K562 (cell line): ENCODE measurements around the gene GMDS. TPM values are rescaled to one million over a fixed set of nuclear protein-coding genes. Genes with fewer than 3 reads are reported as not detected.

ENCODE experiments used
- ATAC-seq: fragments of 200-7000 bp; cut with Tn5 transposase; 3 replicates; pipeline ENCODE4 v1.9.1; 2020; ENCODE audit warnings: moderate library complexity
- BruUV-seq: library from RNA; stranded (reverse); fragments of 400-500 nt; replicated peaks from 2 replicates; lab custom pipeline; 2021; lab: Mats Ljungman, UMichigan
- CTCF ChIA-PET: fragments of 300-600 bp; formaldehyde crosslinking; extraction: SDS; loops from one replicate; lab custom pipeline; 2021; ENCODE audit warnings: low intra/inter-chr PET ratio; lab: Yijun Ruan, JAX
- POLR2A ChIA-PET: fragments of 300-600, 350-650 bp; sonication (Branson Sonifier 250); formaldehyde crosslinking; extraction: SDS; loops from one replicate; lab custom pipeline; 2021; ENCODE audit warnings: antibody characterized with exemption, inconsistent platforms; lab: Yijun Ruan, JAX
- DNase-seq, 4 experiments: peaks; one replicate each; pipeline versions ENCODE4 v3.0.0 to v3.0.0-alpha.2; 2011 to 2018; ENCODE audit warnings: low spot score in 3 of 4, mixed read lengths in 3 of 4; ENCODE audit errors: extremely low read depth in 1 of 4
- FAIRE-seq: peaks from 2 replicates; lab custom pipeline; 2011; peaks lifted over from hg19 to GRCh38; lab: Jason Lieb, UNC
- H2AFZ ChIP-seq: 2 replicates; pipeline ENCODE4 v1.6.0; 2011; ENCODE audit warnings: low read depth, low read length, control low read depth, inconsistent platforms
- H3K27ac ChIP-seq: fragments of 200-600 bp; 3 replicates; pipeline ENCODE4 v1.8.0; 2011; ENCODE audit warnings: low read depth, mild to moderate bottlenecking, control low read depth, inconsistent platforms, low read length, moderate library complexity, mixed read lengths; ENCODE audit errors: extremely low read depth
- H3K27me3 ChIP-seq, 2 experiments: fragments of 300-600 bp in 1 of 2; 2 replicates in 1 of 2; 3 replicates in 1 of 2; pipeline versions ENCODE4 v1.6.0 to v1.8.0; 2011; ENCODE audit warnings: inconsistent platforms in 2 of 2, low read length in 2 of 2, mild to moderate bottlenecking in 1 of 2, mixed read lengths in 1 of 2, moderate library complexity in 1 of 2; ENCODE audit not compliant: control insufficient read depth in 2 of 2, insufficient read depth in 2 of 2
- H3K36me3 ChIP-seq: fragments of 300-600 bp; 3 replicates; pipeline ENCODE4 v1.8.0; 2011; ENCODE audit warnings: mild to moderate bottlenecking, low read length, inconsistent platforms; ENCODE audit not compliant: control insufficient read depth, insufficient read depth
- H3K4me1 ChIP-seq, 2 experiments: fragments of 200-600 bp in 1 of 2; replicated peaks in 1 of 2; 2 replicates in 1 of 2; 3 replicates in 1 of 2; pipeline versions ENCODE4 v1.5.1 to v1.8.0; 2011; ENCODE audit warnings: inconsistent platforms in 2 of 2, low read length in 2 of 2, mild to moderate bottlenecking in 1 of 2, mixed read lengths in 1 of 2, moderate library complexity in 1 of 2; ENCODE audit not compliant: control insufficient read depth in 2 of 2, insufficient read depth in 2 of 2
- H3K4me2 ChIP-seq: 2 replicates; pipeline ENCODE4 v1.6.1; 2011; ENCODE audit warnings: low read length, control low read depth, inconsistent platforms, mixed read lengths; ENCODE audit not compliant: insufficient read depth
- H3K4me3 ChIP-seq: fragments of 200-600 bp; sonication (generic), shearing (Covaris generic); 2 replicates; pipeline ENCODE4 v1.5.1; 2016; ENCODE audit warnings: control low read depth, inconsistent platforms
- H3K79me2 ChIP-seq: fragments of 200-600 bp; 3 replicates; pipeline ENCODE4 v1.8.0; 2011; ENCODE audit warnings: low read length, inconsistent platforms; ENCODE audit not compliant: control insufficient read depth, insufficient read depth
- H3K9ac ChIP-seq, 2 experiments: 2 replicates each; pipeline versions ENCODE4 v1.6.0 to v1.6.1; 2011; ENCODE audit warnings: low read depth in 2 of 2, low read length in 2 of 2, control low read depth in 1 of 2, inconsistent platforms in 1 of 2, mild to moderate bottlenecking in 1 of 2, mixed read lengths in 1 of 2; ENCODE audit not compliant: insufficient read depth in 1 of 2
- H3K9me1 ChIP-seq: one replicate; pipeline ENCODE4 v1.6.0; 2011; ENCODE audit warnings: inconsistent platforms, mild to moderate bottlenecking, low read length, moderate library complexity; ENCODE audit not compliant: control insufficient read depth, insufficient read depth
- H3K9me3 ChIP-seq: replicated peaks from 2 replicates; pipeline ENCODE4 v1.5.1; 2011; ENCODE audit warnings: low read depth, low read length, inconsistent platforms; ENCODE audit not compliant: control insufficient read depth, insufficient read depth
- H4K20me1 ChIP-seq: replicated peaks from 2 replicates; pipeline ENCODE4 v1.6.1; 2011; ENCODE audit warnings: low read length, inconsistent platforms, mixed read lengths; ENCODE audit not compliant: control insufficient read depth, insufficient read depth
- ASH1L ChIP-seq: fragments of 450-650 bp; IDR thresholded peaks from 2 replicates; pipeline ENCODE4 v1.6.1; 2018; ENCODE audit warnings: borderline replicate concordance, mild to moderate bottlenecking, low read depth; ENCODE audit not compliant: partially characterized antibody
- CEBPB ChIP-seq: fragments of 450-650 bp; IDR thresholded peaks from 2 replicates; pipeline ENCODE4 v1.6.1; 2016; ENCODE audit warnings: missing genetic modification characterization, missing compliant biosample characterization
- CEBPG ChIP-seq, 3 experiments: fragments of 200-800 bp in 1 of 3; sonication (Bioruptor generic) in 1 of 3; sonication (generic) in 1 of 3; formaldehyde crosslinking in 1 of 3; IDR thresholded peaks in 2 of 3; conservative IDR thresholded peaks in 1 of 3; 2 replicates each; pipeline versions ENCODE4 v1.6.1 to v1.8.0; 2016 to 2022; ENCODE audit warnings: missing compliant biosample characterization in 2 of 3, missing genetic modification characterization in 2 of 3, mild to moderate bottlenecking in 1 of 3, missing genetic modification reagents in 1 of 3
- EP400 ChIP-seq: fragments of 450-650 bp; IDR thresholded peaks from 2 replicates; pipeline ENCODE4 v1.6.1; 2017; ENCODE audit warnings: antibody characterized with exemption, mild to moderate bottlenecking, moderate library complexity
- FOXP1 ChIP-seq: sonication (generic); formaldehyde crosslinking; IDR thresholded peaks from 2 replicates; pipeline ENCODE4 v1.8.0; 2022; ENCODE audit warnings: mild to moderate bottlenecking, missing genetic modification reagents
- GATA2 ChIP-seq: sonication (generic); formaldehyde crosslinking; IDR thresholded peaks from 2 replicates; pipeline ENCODE4 v1.4.0; 2020; ENCODE audit warnings: mild to moderate bottlenecking, missing genetic modification reagents
- SRSF1 ChIP-seq: fragments of 200-400 bp; formaldehyde crosslinking; IDR thresholded peaks from 2 replicates; pipeline ENCODE4 v1.6.1; 2017; ENCODE audit warnings: mild to moderate bottlenecking, low read depth, low read length, moderate library complexity
- WGBS: fragments of 100-300 bp; shearing (Covaris generic); methylation state at CpG from one replicate; pipeline ENCODE4 v1.1.6; 2016; ENCODE audit warnings: low coverage, mixed read lengths; ENCODE audit not compliant: insufficient coverage; ENCODE audit errors: missing lambda C conversion rate; 5-methylcytosine and 5-hydroxymethylcytosine counted together
- in situ Hi-C: fragments of 300-500 bp; cut with MboI; formaldehyde crosslinking; loops from 4 replicates; pipeline ENCODE4 v1.15.0; 2018; ENCODE audit warnings: inconsistent platforms, mixed read lengths
- intact Hi-C: fragments of 100-400 bp; cut with micrococcal nuclease; formaldehyde crosslinking; loops from 2 replicates; pipeline ENCODE4 v1.14.2; 2022
- polyA plus RNA-seq, 8 experiments: library from polyadenylated mRNA; depleted of rRNA in 4 of 8; stranded (reverse) in 5 of 8; unstranded in 3 of 8; fragments of >200 nt; fragmentation: Nextera tagmentation in 2 of 8; fragmentation: Illumina TruSeq in 1 of 8; extraction: Ambion mirVana in 2 of 8; extraction: Trizol in 1 of 8; gene quantifications; 2 replicates each; pipeline versions ENCODE4 v1.2.1 to v1.2.3, GENCODE V29; 2011 to 2014; ENCODE audit warnings: inconsistent platforms in 1 of 8, missing spikeins in 1 of 8
- total RNA-seq, 7 experiments: library from RNA; depleted of rRNA in 6 of 7; stranded (reverse); fragments of >200 nt in 6 of 7; fragmentation: Illumina TruSeq in 2 of 7; extraction: Trizol in 2 of 7; gene quantifications; 2 replicates each; pipeline versions ENCODE4 v1.2.1 to v1.2.3, GENCODE V29; 2011 to 2021; ENCODE audit warnings: low replicate concordance in 1 of 7

GMDS gene
- total and polyA plus RNA-seq, 9 of the 15 experiments (the other 6 are each of a cell fraction or from before 2014, with no cell fraction given) = 0.48 to 31.8 (median 13.4) TPM

GRCh38 chr6:2034256-2034655 is 211.1 kb downstream of the GMDS start:
- ChIA-PET POLR2A (no interaction called here), CTCF (no interaction called here)
- intact Hi-C loops (no loop called here), in situ Hi-C loops (no loop called here)
- no TSS peak for BruUV-seq
- no peak overlapping the region for H2AFZ ChIP-seq
- ATAC-seq (no peak), DNase-seq (no peak), FAIRE-seq (no peak)
- H3K4me2 ChIP-seq = no peak overlapping the region
- no peaks in the 10 kb centered on the region for H3K9me3 ChIP-seq
- no peaks in the 10 kb centered on the region for H3K36me3 ChIP-seq
- no peaks in the 10 kb centered on the region; a peak in 1 of 5 replicates for H3K4me1 ChIP-seq
- no peak overlapping the region for H3K27ac ChIP-seq
- H3K27me3 ChIP-seq = peaks cover 6 to 12% of the 10 kb centered on the region in 2 experiments
- H3K9ac ChIP-seq = no peak overlapping the region
- no peaks in the 10 kb centered on the region for H3K9me1 ChIP-seq
- H4K20me1 ChIP-seq = no peaks in the 10 kb centered on the region; the same call in 1 of the 2 replicates
- 7% methylated on average over 6 of the region's 6 CpGs for WGBS
- H3K4me3 ChIP-seq = no peak overlapping the region
- TF ChIP-seq EP400 = no peak
- peak; percentile 61 for TF ChIP-seq CEBPB
- TF ChIP-seq SRSF1 = no peak
- TF ChIP-seq ASH1L = no peak
- TF ChIP-seq FOXP1 = no peak
- TF ChIP-seq CEBPG (CRISPR knock-in tag; IDR thresholded peaks at IDR 0.05) = no peak
- peak; percentile 35 to 52; a peak in 1 of 4 replicates for TF ChIP-seq CEBPG (tag; conservative IDR thresholded peaks at IDR 0.05 in 1 of 2, IDR thresholded peaks at IDR 0.05 in 1 of 2)
- no peak for TF ChIP-seq GATA2 (CRISPR knock-in tag)
- H3K79me2 ChIP-seq = no peaks in the 10 kb centered on the region
